Sigmoid colon (tissue), 7 donors: Measurements from ENCODE around the gene GTSE1. TPM values are rescaled to one million over a fixed set of nuclear protein-coding genes. Genes with fewer than 3 reads are reported as not detected.
A peak's percentile ranks its signal among the peaks of the same experiment; 100 is the strongest.

ENCODE experiments used
- DNase-seq: peaks from one replicate; pipeline ENCODE4 v3.0.0-alpha.2; 2019
- H3K27ac ChIP-seq, 4 donors: fragments of 200-600 bp; sonication (generic); one replicate each; pipeline ENCODE4 v1.5.1; 2016 to 2019; ENCODE audit warnings: mild to moderate bottlenecking in 1 of 4
- H3K27me3 ChIP-seq, 3 donors: fragments of 200-600 bp; sonication (generic); one replicate each; pipeline ENCODE4 v1.5.1; 2019; ENCODE audit warnings: mild to moderate bottlenecking in 1 of 3
- H3K36me3 ChIP-seq, 4 donors: fragments of 200-600 bp; sonication (generic); one replicate each; pipeline ENCODE4 v1.5.1; 2016 to 2019
- H3K4me1 ChIP-seq, 4 donors: fragments of 200-600 bp; sonication (generic); one replicate each; pipeline ENCODE4 v1.5.1; 2017 to 2019
- H3K4me3 ChIP-seq, 4 donors: fragments of 200-600 bp; sonication (generic); one replicate each; pipeline ENCODE4 v1.5.1; 2017 to 2019; ENCODE audit warnings: mild to moderate bottlenecking in 2 of 4, moderate library complexity in 1 of 4
- H3K9me3 ChIP-seq, 4 donors: fragments of 200-600 bp in 3 of 4; sonication (generic) in 3 of 4; one replicate each; pipeline versions ENCODE4 v1.5.1 to v1.6.1; 2013 to 2019
- CTCF ChIP-seq, 4 experiments: fragments of 450-650 bp in 3 of 4; fragments of 200-600 bp in 1 of 4; IDR thresholded peaks; one replicate each; pipeline ENCODE4 v1.5.1; 2016 to 2019; ENCODE audit warnings: antibody characterized with exemption in 4 of 4, mild to moderate bottlenecking in 3 of 4, moderate library complexity in 2 of 4
- EP300 ChIP-seq, 4 donors: sonication (generic); formaldehyde crosslinking; IDR thresholded peaks; one replicate each; pipeline ENCODE4 v1.6.1; 2017; ENCODE audit warnings: antibody characterized with exemption in 4 of 4
- POLR2A ChIP-seq, 2 donors: fragments of 450-650 bp; IDR thresholded peaks; one replicate each; pipeline ENCODE4 v1.6.1; 2016; ENCODE audit warnings: antibody characterized with exemption in 2 of 2, mild to moderate bottlenecking in 2 of 2, moderate library complexity in 2 of 2
- POLR2AphosphoS5 ChIP-seq, 4 donors: sonication (generic); formaldehyde crosslinking; IDR thresholded peaks; one replicate each; pipeline ENCODE4 v1.6.1; 2017; ENCODE audit warnings: antibody characterized with exemption in 4 of 4
- WGBS, 2 donors: extraction: QIAGEN DNeasy Blood & Tissue Kit; methylation state at CpG; one replicate each; pipeline ENCODE4 v1.1.7; 2013; 5-methylcytosine and 5-hydroxymethylcytosine counted together
- intact Hi-C: fragments of 100-400 bp; cut with DNase I; formaldehyde crosslinking; loops from one replicate; pipeline ENCODE4 v1.15.1; 2023
- polyA plus RNA-seq, 3 donors: library from polyadenylated mRNA; stranded (reverse); fragments of 200-250 nt; gene quantifications; one replicate each; pipeline ENCODE4 v1.2.3, GENCODE V29; 2013
- total RNA-seq, 4 donors: library from RNA; depleted of rRNA; stranded (reverse); fragments of >200 nt; gene quantifications; one replicate each; pipeline ENCODE4 v1.1.0, GENCODE V29; 2016
- donor health status: healthy with polysubstance abuse.
- donor health status: Bipolar disorder and iron deficiency.
- donor health status: healthy.

Gene GTSE1
- total and polyA plus RNA-seq, 7 donors: 0.27 to 14.3 (median 0.99) TPM; not detected in 1

GRCh38 chr22:46328797-46329196, 32.1 kb downstream of the GTSE1 start:
- no peak for DNase-seq
- no peaks in the 10 kb centered on the region for H3K4me1 ChIP-seq
- H3K27ac ChIP-seq: no peak overlapping the region
- H3K4me3 ChIP-seq: no peak overlapping the region
- intact Hi-C loops: no loop called here
- no peaks in the 10 kb centered on the region for H3K36me3 ChIP-seq
- 98% methylated on average over 11 of the region's 11 CpGs for WGBS, 2 donors
- H3K9me3 ChIP-seq: no peaks in the 10 kb centered on the region
- H3K27me3 ChIP-seq: no peaks in the 10 kb centered on the region
- TF ChIP-seq EP300 (IDR thresholded peaks at IDR 0.05): no peak
- no peak for TF ChIP-seq POLR2A (IDR thresholded peaks at IDR 0.05)
- TF ChIP-seq POLR2AphosphoS5 (IDR thresholded peaks at IDR 0.05): no peak
- no peak for TF ChIP-seq CTCF (IDR thresholded peaks at IDR 0.05)

GRCh38 chr22:46329616-46330015, 32.9 kb downstream of the GTSE1 start:
- no peak for DNase-seq
- H3K4me3 ChIP-seq: no peak overlapping the region
- TF ChIP-seq POLR2AphosphoS5 (IDR thresholded peaks at IDR 0.05): no peak
- intact Hi-C loops: no loop called here
- no peaks in the 10 kb centered on the region for H3K36me3 ChIP-seq
- no peak overlapping the region for H3K27ac ChIP-seq
- WGBS, 2 donors: 93 to 96% methylated on average over 8 of the region's 8 CpGs
- peaks cover 0 to under 1% (median 0%) of the 10 kb centered on the region in 4 donors for H3K4me1 ChIP-seq
- H3K27me3 ChIP-seq: no peaks in the 10 kb centered on the region
- no peaks in the 10 kb centered on the region for H3K9me3 ChIP-seq

GRCh38 chr22:46330426-46330825, 33.8 kb downstream of the GTSE1 start:
- 97 to 99% methylated on average over 4 of the region's 4 CpGs for WGBS, 2 donors
- no peak for DNase-seq
- TF ChIP-seq POLR2AphosphoS5 (IDR thresholded peaks at IDR 0.05) (no peak), CTCF (IDR thresholded peaks at IDR 0.05) (no peak), POLR2A (IDR thresholded peaks at IDR 0.05) (no peak), EP300 (IDR thresholded peaks at IDR 0.05) (no peak)
- Histone ChIP-seq H3K4me3 (no peak overlapping the region), H3K27ac (no peak overlapping the region), H3K9me3 (no peaks in the 10 kb centered on the region), H3K36me3 (no peaks in the 10 kb centered on the region), H3K4me1 (peaks cover 0 to 5% (median 2%) of the 10 kb centered on the region in 4 donors), H3K27me3 (no peaks in the 10 kb centered on the region)
- intact Hi-C loops: no loop called here

- peaks cover 0 to 10% (median 6%) of the 10 kb centered on the region in 4 donors for H3K4me1 ChIP-seq
- no peaks in the 10 kb centered on the region for H3K27me3 ChIP-seq
- TF ChIP-seq EP300 (IDR thresholded peaks at IDR 0.05) (no peak), POLR2A (IDR thresholded peaks at IDR 0.05) (no peak), CTCF (IDR thresholded peaks at IDR 0.05) (no peak), POLR2AphosphoS5 (IDR thresholded peaks at IDR 0.05) (no peak)
- no peaks in the 10 kb centered on the region for H3K36me3 ChIP-seq
- H3K9me3 ChIP-seq: no peaks in the 10 kb centered on the region
- intact Hi-C loops: no loop called here
- H3K4me3 ChIP-seq: no peak overlapping the region
- no peak for DNase-seq
- 97% methylated on average over 23 of the region's 23 CpGs for WGBS, 2 donors
- no peak overlapping the region for H3K27ac ChIP-seq
These were observed 34.8 kb downstream of the GTSE1 start for GRCh38 chr22:46331496-46331895.

- no peaks in the 10 kb centered on the region for H3K9me3 ChIP-seq
- H3K4me1 ChIP-seq: peaks cover 0 to 22% (median 16%) of the 10 kb centered on the region in 4 donors
- peak within 1 kb of the TSS; percentile 89 to 99 (median 94) for H3K4me3 ChIP-seq
- no peaks in the 10 kb centered on the region for H3K27me3 ChIP-seq
- H3K36me3 ChIP-seq: peaks cover 13 to 29% (median 18%) of the 10 kb centered on the region in 4 donors
- intact Hi-C loops: no loop called here
- H3K27ac ChIP-seq: peak within 1 kb of the TSS; percentile 87 to 92 (median 90)
- DNase-seq: peak; percentile 91
- 1 to 3% methylated on average over 93 of the region's 93 CpGs for WGBS, 2 donors
- TF ChIP-seq EP300 (IDR thresholded peaks at IDR 0.05) (no peak), CTCF (IDR thresholded peaks at IDR 0.05) (no peak), POLR2AphosphoS5 (IDR thresholded peaks at IDR 0.05) (peak; percentile 54 to 89 (median 70)), POLR2A (IDR thresholded peaks at IDR 0.05) (peak in 1 of 2 donors; percentile 33)
These were observed 38.8 kb downstream of the GTSE1 start, which contains the start of gene TRMU for GRCh38 chr22:46335201-46336118. TRMU (plus strand) TSS chr22:46335714; CDS start chr22:46335765, 51 bp downstream.
